Dendritic cell treated with granulocyte-macrophage colony-stimulating factor and Interleukin-4, amounts not matched to agents 40 ng/mL and 50 ng/mL, for 4 days (primary cell): ENCODE results near the gene MEIOSIN.
"Not testable (repeated sequence)": the region's sequence is repeated elsewhere in the genome, so short reads cannot be mapped to it uniquely, and the experiment has no call there.

ENCODE experiments used
- H3K27ac Mint-ChIP-seq: one replicate; pipeline ENCODE4 v1.8.0; 2022; ENCODE audit warnings: mild to moderate bottlenecking, mixed read lengths
- H3K27me3 Mint-ChIP-seq: one replicate; pipeline ENCODE4 v1.8.0; 2022; ENCODE audit warnings: mild to moderate bottlenecking, mixed read lengths
- H3K36me3 Mint-ChIP-seq: one replicate; pipeline ENCODE4 v1.8.0; 2022; ENCODE audit warnings: low read depth, mixed read lengths
- H3K4me1 Mint-ChIP-seq: one replicate; pipeline ENCODE4 v1.8.0; 2022; ENCODE audit warnings: low read depth, mixed read lengths
- H3K4me3 Mint-ChIP-seq: one replicate; pipeline ENCODE4 v1.8.0; 2022; ENCODE audit warnings: mild to moderate bottlenecking, moderate library complexity, mixed read lengths
- H3K9me3 Mint-ChIP-seq: one replicate; pipeline ENCODE4 v1.8.0; 2022; ENCODE audit warnings: mixed read lengths
- intact Hi-C: fragments of 100-400 bp; cut with micrococcal nuclease; formaldehyde crosslinking; loops from one replicate; pipeline ENCODE4 v1.15.0; 2022

Gene MEIOSIN, protein sequence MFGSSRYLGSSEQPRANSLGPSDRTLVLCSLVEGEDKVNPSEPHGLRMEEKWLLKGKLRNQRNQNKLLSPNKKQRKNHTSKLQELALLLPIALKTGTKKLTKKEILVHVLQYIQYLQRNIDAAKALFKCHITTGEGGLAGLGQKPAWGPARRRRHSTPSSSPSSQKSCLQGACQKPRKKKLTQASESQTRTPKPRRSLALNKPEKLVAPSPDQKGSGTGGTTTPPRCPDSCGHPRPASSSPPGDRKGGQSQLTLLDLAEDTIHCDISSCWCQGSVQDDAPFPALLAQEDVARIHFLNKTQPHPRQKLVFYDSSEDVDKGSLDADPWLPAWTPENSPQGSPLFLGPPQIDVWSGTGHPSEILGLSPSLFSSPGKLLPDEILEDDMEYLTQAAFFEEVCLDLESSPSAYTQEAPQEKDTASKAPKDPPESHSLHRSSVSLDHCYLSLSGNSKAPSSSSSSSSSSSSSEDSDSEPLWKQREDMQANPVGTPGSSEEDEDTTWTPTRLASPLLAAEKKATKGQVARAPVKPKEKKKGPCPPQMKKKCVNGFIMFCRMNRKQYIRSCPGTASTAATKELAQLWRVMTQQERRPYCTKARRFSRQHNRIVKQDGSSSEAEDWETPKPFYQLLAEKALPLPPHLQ

GRCh38 chr19:45733160-45733810 is at the start of gene MEIOSIN:
TSS of gene MEIOSIN (plus strand) at chr19:45733439. CDS start at chr19:45735377, 1,938 bp downstream.
- Mint-ChIP-seq H3K27ac (no peak within 1 kb of the TSS), H3K27me3 (peaks cover 11% of the 10 kb centered on the region), H3K9me3 (no peaks in the 10 kb centered on the region), H3K4me1 (peaks cover 25% of the 10 kb centered on the region), H3K4me3 (no peak within 1 kb of the TSS), H3K36me3 (peaks cover 11% of the 10 kb centered on the region)
- intact Hi-C loops: loop anchor here (5.0 kb wide), 1 partner anchor 264 kb away; the partner anchor contains the start of gene CCDC61

DNA sequence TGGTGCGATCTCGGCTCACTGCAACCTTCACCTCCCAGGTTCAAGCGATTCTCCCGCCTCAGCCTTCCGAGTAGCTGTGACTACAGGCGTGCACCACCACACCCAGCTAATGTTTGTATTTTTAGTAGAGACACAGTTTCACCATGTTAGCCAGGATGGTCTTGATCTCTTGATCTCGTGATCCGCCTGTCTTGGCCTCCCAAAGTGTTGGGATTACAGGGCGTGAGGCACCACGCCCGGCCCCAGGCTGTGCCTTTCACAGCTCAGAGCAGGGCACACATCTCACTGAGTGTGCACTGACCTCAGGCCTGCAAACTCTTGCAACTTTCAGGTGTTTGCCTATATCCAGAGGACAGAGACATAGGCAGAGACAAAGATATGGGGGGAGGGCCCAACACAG is 48.2 kb upstream of the MEIOSIN start:
- Mint-ChIP-seq H3K4me1 (peaks cover 14% of the 10 kb centered on the region), H3K36me3 (peaks cover 67% of the 10 kb centered on the region), H3K27me3 (peaks cover 21% of the 10 kb centered on the region)
- H3K27ac Mint-ChIP-seq, intact Hi-C loops, H3K9me3 Mint-ChIP-seq, H3K4me3 Mint-ChIP-seq: not testable (repeated sequence)

GRCh38 chr19:45687599-45687998 is 45.6 kb upstream of the MEIOSIN start:
- H3K9me3 Mint-ChIP-seq: no peaks in the 10 kb centered on the region
- H3K27ac Mint-ChIP-seq: no peak overlapping the region
- peaks cover 5% of the 10 kb centered on the region for H3K4me1 Mint-ChIP-seq
- peaks cover 2% of the 10 kb centered on the region for H3K27me3 Mint-ChIP-seq
- H3K36me3 Mint-ChIP-seq: peaks cover 76% of the 10 kb centered on the region
- intact Hi-C loops: no loop called here
- H3K4me3 Mint-ChIP-seq: no peak overlapping the region

DNA sequence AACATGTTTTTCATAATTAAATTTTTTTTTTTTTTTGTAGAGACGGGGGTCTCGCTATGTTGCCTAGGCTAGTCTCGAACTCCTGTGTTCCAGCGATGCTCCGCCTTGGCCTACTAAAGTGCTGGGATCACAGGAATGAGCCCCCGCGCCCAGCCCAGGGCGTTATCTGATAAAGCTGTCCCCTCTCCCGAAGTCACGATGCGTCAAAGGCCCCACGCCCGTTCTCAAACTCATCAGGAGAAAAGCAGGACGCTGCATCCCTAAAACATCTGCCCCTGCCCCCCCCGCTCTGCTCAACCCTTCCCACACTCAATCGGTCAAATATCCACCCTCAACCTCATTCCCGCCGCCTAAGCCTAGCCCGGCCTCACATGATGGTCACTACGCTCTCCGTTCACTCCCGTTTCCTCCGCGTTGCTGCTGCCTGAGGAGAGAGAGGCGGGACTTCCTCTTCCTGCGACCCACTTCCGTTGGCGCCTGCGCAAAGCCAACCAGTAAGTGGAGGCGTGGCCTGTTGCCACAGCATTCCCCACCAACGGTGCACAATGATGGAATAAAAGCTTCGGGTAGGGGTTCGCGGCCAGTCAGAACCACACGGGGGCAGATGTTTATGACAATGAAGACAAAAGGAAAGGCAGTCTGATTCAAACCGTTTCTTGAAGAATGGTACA is 41.6 kb upstream of the MEIOSIN start, which contains the start of gene SNRPD2:
TSS of gene SNRPD2 (minus strand) at position 438 of the 671 bp plus-strand sequence. CDS start at position 373, 65 bp downstream.
- H3K27ac Mint-ChIP-seq: peak within 1 kb of the TSS; percentile 87
- H3K36me3 Mint-ChIP-seq: peaks cover 59% of the 10 kb centered on the region
- intact Hi-C loops: loop anchor here (1.0 kb wide), 1 partner anchor 26 kb away; no protein-coding TSS in a partner anchor
- H3K4me3 Mint-ChIP-seq: peak within 1 kb of the TSS; percentile 96
- H3K27me3 Mint-ChIP-seq: no peaks in the 10 kb centered on the region
- no peaks in the 10 kb centered on the region for H3K9me3 Mint-ChIP-seq
- peaks cover 14% of the 10 kb centered on the region for H3K4me1 Mint-ChIP-seq

GRCh38 chr19:45692187-45693105 is 40.8 kb upstream of the MEIOSIN start, which contains the start of gene QPCTL:
TSS of gene QPCTL (plus strand) at chr19:45692666. CDS start at chr19:45692704, 38 bp downstream.
- H3K4me3 Mint-ChIP-seq: peak within 1 kb of the TSS; percentile 96
- intact Hi-C loops: loop anchor here (1.0 kb wide), 1 partner anchor 25 kb away; no protein-coding TSS in a partner anchor
- H3K36me3 Mint-ChIP-seq: peaks cover 59% of the 10 kb centered on the region
- peak within 1 kb of the TSS; percentile 87 for H3K27ac Mint-ChIP-seq
- H3K4me1 Mint-ChIP-seq: peaks cover 14% of the 10 kb centered on the region
- H3K9me3 Mint-ChIP-seq: no peaks in the 10 kb centered on the region
- no peaks in the 10 kb centered on the region for H3K27me3 Mint-ChIP-seq

DNA sequence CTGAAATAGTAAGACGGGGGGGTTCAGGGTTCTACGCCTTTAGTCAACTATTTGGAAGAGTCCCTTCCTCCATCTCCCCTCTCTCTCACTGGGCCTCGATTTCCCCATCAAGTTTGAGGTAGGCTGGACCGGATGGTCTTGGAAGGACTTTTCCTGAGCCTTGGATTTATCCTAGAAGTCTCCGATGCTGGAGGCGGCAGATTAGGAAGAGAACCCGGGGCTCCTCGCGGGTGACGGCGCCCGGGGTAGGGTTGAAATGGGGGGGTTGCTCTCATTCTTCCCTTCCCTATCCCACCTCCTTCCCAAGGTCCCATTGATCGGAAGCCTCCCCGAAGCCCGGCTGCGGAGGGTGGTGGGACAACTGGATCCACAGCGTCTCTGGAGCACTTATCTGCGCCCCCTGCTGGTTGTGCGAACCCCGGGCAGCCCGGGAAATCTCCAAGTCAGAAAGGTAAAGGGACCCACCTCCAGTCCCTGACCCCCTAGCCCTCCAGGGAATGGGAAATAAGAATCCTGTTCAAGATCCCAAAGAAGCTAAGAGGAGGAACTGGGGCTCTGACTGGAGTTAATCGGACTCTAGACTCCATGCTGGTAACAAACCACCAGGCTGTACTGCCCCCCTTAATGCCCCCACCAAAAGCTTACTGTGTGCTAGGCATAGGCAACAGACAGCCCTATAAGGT is 40.0 kb upstream of the MEIOSIN start:
- peak overlapping the region; percentile 96 for H3K4me3 Mint-ChIP-seq
- no peaks in the 10 kb centered on the region for H3K27me3 Mint-ChIP-seq
- H3K9me3 Mint-ChIP-seq: no peaks in the 10 kb centered on the region
- peak overlapping the region; percentile 87 for H3K27ac Mint-ChIP-seq
- intact Hi-C loops: no loop called here
- peaks cover 58% of the 10 kb centered on the region for H3K36me3 Mint-ChIP-seq
- peaks cover 14% of the 10 kb centered on the region for H3K4me1 Mint-ChIP-seq

- H3K27ac Mint-ChIP-seq: no peak overlapping the region
- H3K27me3 Mint-ChIP-seq: no peaks in the 10 kb centered on the region
- no peak overlapping the region for H3K4me3 Mint-ChIP-seq
- no peaks in the 10 kb centered on the region for H3K4me1 Mint-ChIP-seq
- intact Hi-C loops: no loop called here
- H3K36me3 Mint-ChIP-seq: peaks cover 67% of the 10 kb centered on the region
- H3K9me3 Mint-ChIP-seq: no peaks in the 10 kb centered on the region
These were observed 31.6 kb upstream of the MEIOSIN start for GRCh38 chr19:45701676-45702075.

DNA sequence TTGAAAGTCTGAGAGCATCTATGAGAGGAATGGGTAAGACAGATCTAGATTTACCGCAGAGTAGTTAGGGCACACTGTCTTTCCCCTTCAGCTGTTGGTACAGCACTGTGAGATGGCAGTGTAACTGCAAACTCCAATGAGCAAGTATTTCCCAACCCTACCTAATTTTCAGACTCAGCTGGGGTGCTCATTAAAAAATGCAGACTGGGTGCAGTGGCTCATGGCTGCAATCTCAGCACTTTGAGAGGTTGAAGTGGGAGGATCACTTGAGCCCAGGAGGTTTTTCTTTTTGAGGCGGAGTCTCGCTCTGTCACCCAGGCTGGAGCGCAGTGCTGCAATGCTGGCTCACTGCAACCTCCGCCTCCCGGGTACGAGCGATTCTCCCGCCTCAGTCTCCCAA is 28.1 kb upstream of the MEIOSIN start:
- H3K27me3 Mint-ChIP-seq: no peaks in the 10 kb centered on the region
- no peak overlapping the region for H3K4me3 Mint-ChIP-seq
- no peaks in the 10 kb centered on the region for H3K9me3 Mint-ChIP-seq
- H3K27ac Mint-ChIP-seq: no peak overlapping the region
- no peaks in the 10 kb centered on the region for H3K4me1 Mint-ChIP-seq
- intact Hi-C loops: no loop called here
- H3K36me3 Mint-ChIP-seq: peaks cover 64% of the 10 kb centered on the region

DNA sequence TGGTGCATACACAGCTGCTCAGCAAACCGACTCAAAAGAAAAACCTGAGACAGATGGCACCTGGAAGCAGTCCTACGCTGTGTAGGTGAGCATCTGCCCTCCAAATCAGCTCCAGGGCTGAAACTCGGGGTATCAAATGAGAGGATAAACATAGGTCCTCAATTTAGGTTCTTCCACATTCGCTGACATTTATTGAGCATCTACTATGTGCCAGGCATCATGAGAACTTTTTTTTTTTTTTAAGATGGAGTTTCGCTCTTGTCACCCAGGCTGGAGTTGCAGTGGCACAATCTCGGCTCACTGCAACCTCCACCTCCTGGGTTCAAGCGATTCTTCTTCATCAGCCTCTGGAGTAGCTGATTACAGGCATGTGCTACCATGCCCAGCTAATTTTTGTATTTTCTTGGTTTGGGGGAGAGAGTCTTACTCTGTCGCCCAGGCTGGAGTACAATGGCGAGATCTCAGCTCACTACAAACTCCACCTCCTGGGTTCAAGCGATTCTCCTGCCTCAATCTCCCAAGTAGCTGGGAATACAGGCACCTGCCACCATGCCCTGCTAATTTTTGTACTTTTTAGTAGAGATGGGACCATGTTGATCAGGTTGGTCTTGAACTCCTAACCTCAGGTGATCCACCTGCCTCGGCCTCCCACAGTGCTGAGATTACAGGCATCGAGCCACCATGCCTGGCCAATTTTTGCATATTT is 27.4 kb upstream of the MEIOSIN start:
- no peaks in the 10 kb centered on the region for H3K9me3 Mint-ChIP-seq
- no peaks in the 10 kb centered on the region for H3K4me1 Mint-ChIP-seq
- no peaks in the 10 kb centered on the region for H3K27me3 Mint-ChIP-seq
- H3K36me3 Mint-ChIP-seq: peaks cover 69% of the 10 kb centered on the region
- H3K27ac Mint-ChIP-seq: no peak overlapping the region
- no peak overlapping the region for H3K4me3 Mint-ChIP-seq
- intact Hi-C loops: no loop called here

GRCh38 chr19:45710356-45711130 is 22.7 kb upstream of the MEIOSIN start:
- intact Hi-C loops: no loop called here
- no peak overlapping the region for H3K27ac Mint-ChIP-seq
- no peak overlapping the region for H3K4me3 Mint-ChIP-seq
- peaks cover 20% of the 10 kb centered on the region for H3K4me1 Mint-ChIP-seq
- peaks cover 54% of the 10 kb centered on the region for H3K36me3 Mint-ChIP-seq
- no peaks in the 10 kb centered on the region for H3K9me3 Mint-ChIP-seq
- H3K27me3 Mint-ChIP-seq: no peaks in the 10 kb centered on the region

- Mint-ChIP-seq H3K4me1 (peaks cover 36% of the 10 kb centered on the region), H3K27me3 (no peaks in the 10 kb centered on the region), H3K27ac (no peak overlapping the region), H3K4me3 (no peak overlapping the region), H3K36me3 (peaks cover 57% of the 10 kb centered on the region), H3K9me3 (no peaks in the 10 kb centered on the region)
- intact Hi-C loops: no loop called here
These were observed 21.2 kb upstream of the MEIOSIN start for GRCh38 chr19:45711851-45712698.
